GM18873 (cell line): Measurements from ENCODE around the gene MMP8.
A peak's percentile ranks its signal among the peaks of the same experiment; 100 is the strongest.
"Not testable (repeated sequence)": the region's sequence is repeated elsewhere in the genome, so short reads cannot be mapped to it uniquely, and the experiment has no call there.

ENCODE experiments used
- ATAC-seq: cut with Tn5 transposase; IDR thresholded peaks from one replicate; pipeline ENCODE4 v1.9.1; 2021; ENCODE audit warnings: mild to moderate bottlenecking, moderate library complexity, moderate number of reproducible peaks; ENCODE audit not compliant: unreplicated experiment, low FRiP score

The MMP8 gene, protein sequence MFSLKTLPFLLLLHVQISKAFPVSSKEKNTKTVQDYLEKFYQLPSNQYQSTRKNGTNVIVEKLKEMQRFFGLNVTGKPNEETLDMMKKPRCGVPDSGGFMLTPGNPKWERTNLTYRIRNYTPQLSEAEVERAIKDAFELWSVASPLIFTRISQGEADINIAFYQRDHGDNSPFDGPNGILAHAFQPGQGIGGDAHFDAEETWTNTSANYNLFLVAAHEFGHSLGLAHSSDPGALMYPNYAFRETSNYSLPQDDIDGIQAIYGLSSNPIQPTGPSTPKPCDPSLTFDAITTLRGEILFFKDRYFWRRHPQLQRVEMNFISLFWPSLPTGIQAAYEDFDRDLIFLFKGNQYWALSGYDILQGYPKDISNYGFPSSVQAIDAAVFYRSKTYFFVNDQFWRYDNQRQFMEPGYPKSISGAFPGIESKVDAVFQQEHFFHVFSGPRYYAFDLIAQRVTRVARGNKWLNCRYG

DNA sequence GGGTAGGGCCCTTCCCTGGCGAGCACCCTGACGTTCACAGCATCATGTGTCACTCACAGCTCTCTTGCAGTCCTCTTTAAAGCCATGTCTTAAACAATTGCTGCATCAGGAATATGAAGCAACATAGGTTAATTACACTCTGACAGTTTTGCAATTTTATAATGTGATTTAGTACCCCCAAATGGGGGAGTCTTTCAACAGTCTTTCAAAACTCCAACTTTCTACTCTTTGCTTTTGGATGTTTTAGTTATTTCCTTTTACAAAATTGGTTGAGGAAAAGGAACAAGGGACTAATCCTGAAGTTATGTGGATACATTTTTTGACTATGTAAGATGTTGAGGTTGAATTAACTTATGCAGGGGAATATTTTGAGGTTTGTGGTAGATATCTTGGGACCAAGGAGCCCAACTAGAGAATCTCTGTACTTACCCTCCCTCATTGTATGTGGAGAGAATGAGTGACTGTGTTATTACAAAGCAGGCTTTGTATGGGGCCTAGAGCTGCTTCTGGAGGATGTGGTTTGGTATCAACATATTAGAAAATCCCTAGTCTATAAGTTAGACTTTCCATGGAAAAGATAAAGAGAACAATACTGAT is at the start of gene MMP8:
Gene MMP8 (minus strand): TSS at position 51 of the 597 bp plus-strand sequence. CDS start 99 bp downstream, outside the sequence.
- no peak for ATAC-seq

DNA sequence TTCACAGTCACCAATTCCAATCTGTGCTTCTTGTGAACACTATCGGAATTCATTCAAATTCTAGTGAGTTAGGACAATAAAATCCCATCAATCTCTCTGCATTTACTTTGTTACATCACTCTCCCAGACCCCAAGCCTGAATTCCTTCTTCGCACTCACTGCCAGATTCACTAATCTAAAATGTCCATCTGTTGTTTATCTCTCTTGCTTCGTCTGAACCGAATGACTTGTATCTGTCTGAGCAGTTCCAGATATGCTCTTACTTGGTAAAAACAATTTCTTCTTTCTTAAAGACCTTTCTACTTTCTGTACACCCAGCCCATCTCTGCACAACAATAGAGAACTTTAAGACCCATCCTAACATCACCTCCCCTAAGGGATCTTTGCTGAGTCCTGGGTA is 48.6 kb upstream of the MMP8 start:
- no peak for ATAC-seq

DNA sequence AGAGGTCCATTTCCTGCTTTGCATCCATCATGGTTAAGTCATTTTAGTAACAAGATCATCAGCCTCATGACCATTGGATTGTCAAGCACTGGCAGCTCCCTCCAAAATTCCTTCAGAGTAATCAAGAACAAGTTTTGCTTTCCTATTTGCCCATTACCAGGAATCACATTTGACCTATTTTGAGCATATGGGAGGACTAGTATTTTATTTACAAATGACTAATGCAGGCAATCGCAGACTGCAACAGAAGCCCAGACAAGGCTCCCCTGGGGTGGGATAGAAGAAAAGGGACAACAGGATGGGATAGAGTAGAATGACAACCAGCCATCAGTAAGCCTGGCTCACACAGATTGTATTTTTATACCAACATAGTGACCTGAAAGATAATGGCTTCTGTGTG is 46.6 kb upstream of the MMP8 start:
- no peak for ATAC-seq

DNA sequence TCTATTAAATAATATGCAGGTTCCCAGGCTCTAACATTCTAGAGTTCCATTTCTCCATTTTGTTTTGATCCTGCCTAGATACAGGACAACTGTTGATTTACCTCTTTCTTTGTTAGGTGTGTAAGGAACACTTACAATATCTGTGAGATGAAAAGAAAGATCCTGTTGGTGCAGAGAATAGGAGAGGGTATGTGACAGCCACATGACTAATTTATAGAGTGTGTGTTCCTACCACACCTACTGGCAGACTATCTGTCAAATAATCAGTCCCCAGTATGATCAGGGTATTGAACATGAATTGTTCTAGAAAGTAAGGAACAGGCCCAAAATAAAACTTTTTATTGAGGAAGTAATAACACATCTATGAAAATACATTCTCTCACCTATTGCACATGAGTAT is 45.4 kb upstream of the MMP8 start:
- ATAC-seq = no peak

DNA sequence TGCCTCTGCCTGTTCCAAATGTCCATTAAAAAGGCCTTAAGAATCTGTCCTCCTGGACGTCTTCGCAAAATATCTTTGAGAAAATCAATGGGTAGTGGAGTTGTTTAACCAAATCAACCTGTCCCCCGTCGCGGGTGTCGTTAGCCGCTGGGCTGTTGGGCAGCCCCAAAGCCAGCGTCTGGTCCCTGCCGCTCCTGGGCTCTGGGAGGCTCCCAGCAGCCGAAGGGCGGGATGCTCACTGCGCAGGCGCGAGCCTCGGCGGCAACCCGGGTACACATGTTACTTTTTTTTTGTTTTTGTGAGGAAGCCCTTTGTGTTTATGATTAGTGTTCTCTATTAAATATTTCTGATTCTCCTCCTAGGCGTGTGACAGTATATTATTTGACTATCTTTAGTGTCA is 43.0 kb upstream of the MMP8 start:
- ATAC-seq = no peak

DNA sequence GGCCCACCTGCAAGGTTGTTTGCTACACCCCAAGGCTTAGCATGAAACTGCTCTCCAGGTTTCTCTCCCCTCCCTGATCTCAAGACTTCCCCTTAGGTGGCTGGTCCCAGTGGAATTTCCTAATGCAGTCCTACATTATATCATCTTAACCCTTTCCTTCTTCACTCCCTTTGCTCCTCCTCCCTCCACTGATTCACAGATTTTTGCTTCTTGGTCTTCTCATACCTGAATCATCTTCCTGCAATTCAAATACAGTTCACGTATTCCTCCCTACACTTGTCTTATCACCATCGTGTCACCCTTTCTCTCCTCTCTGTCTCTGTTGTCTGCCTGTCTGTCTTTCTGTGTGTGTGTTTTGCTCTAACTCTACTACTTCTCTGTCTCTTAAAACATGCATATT is 38.7 kb upstream of the MMP8 start:
- ATAC-seq = no peak

DNA sequence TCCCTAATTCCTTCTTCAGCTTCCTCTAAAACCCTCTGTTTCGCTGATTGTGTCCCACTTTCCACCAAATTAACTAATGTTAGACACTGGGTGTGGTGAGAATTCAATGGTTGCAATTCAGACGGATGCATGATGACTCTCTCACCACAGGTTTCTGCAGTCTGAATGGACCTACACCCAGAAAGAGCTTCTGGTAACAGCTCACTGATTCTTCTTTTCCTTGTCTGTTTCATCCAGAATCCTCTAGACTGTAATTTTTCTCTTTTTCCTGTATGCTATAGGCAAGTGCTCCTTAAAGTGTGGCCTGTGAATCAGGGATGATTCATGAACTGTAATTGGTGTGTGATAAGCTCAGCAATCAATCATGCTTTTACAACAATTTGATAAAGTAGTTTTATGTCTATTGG is 37.6 kb upstream of the MMP8 start:
- ATAC-seq = no peak

DNA sequence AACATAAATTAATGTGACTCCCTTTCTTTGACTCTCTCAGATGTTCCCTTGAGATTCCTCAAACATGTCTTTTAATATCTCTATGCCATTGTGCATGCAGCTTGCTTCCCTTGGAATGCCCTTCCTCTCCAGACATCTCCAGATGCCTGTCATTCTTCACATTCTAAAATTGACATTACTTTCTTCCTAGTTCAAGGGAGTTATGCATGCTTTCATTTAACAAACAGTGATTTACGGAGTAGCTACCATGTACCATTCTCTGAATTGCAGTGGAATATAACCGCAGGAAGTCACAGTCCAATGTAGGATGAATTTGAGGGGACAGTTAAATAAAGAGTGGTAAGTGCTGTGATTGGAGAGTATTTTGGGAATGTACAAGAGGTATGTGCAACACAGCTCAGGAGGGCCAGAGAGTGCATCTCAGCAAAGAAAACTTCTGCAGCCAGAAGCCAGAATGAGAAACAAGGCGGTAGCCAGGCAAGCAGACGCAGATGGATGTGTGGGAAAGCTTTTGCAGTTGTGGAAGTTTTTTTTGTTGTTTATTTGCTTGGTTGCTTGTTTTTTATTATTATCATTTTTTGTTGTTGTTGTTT is 37.0 kb upstream of the MMP8 start:
- ATAC-seq = no peak

DNA sequence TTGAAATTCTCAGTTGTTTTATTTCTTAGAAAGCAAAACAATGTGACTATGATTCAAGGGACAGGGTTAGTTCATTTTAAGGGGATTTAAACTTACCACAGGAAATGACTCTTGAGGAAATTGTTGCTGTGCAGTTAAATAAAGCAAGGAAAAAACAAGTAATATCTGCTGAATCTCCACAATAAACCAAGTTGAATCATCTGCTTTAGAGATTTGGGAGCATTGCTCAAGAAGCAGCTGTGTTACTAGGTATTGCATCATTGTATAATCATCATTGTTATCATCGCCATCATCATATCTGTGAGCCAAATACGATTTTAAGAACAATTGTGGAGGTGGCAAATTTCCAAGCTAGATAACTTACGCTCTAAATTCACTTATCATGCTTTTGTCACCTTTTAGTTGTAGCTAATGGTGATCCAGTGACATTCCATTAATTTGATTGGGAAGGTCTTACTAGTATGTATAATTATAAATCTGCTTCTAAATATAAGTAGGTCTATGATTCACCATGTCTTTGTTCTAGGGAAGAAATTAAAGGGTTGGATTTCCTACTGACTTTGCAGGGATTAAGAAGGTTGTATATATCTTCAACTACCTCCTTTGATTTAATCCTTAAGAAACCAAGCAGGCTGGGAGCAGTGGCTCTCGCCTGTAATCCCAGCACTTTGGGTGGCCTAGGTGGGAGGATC is 35.7 kb upstream of the MMP8 start:
- no peak for ATAC-seq

DNA sequence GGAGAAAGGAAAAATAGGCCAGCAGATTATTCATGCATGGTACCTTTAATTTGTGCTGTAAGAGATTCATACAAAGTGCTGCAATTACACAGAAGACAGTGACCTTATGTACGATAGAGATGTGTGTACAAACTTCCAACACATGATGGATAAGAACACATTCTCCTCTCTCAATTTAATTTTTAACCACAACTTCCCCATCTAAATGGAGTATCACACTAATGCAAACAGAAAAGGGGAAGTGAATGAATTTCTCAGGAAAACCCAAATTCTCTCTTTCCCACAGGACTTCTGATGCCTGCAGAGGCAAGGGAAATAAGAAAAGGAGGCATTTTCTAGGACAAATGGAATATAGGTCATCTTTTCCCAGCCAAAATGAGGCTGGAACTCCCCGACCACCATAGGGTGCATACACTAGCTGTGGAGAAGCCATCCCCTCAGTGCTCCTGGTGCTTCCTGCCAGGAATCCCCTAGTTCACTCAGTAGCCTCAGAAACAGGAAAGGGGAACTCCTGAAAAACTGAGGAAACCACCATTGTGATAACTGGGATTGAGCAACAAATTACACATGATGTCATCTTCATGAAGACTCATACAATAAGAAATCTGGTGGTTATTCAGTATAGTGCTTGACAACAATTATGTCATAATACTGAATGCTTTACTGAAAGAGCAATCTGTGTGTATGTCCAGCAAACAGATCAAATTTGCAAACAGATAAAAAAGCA is 33.2 kb upstream of the MMP8 start:
- no peak for ATAC-seq

DNA sequence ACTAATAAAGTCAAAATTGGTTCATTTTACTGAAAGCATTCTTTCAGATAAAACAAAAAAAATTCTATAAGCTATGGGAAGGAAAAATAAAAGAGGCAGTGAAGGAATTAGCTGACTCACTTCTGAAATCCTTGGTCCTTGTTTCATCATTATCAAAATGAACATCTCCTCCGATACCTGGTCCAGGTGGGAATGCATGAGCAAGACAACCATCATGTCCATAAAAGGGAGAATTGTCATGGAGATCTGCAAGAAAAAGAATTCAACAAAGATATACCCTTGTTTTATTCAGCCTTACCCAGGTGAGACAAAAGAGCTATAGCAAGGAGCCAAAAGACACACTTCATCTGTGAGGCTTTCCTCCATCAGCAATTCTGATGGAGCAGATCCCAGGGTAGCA is 28.5 kb upstream of the MMP8 start:
- no peak for ATAC-seq

DNA sequence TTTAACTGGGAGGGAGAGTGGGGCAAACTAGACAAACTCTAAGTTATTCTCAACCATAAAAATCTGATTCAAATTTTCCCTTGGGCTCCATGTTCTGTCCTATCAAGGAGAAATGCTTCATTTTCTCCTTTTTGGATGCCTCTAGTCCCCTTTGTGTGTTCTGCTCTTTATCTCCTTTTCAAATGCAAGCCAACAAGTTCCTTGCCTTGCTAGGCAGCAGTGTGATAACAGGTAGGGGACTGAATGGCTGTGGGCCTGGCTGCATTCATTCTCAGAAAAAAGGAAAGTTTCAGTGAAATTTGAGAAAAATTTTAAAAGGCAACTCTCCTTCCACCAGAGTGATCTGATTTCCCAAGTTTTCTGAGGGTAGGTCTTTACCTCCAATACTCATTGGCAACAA is 26.9 kb upstream of the MMP8 start:
- no peak for ATAC-seq

DNA sequence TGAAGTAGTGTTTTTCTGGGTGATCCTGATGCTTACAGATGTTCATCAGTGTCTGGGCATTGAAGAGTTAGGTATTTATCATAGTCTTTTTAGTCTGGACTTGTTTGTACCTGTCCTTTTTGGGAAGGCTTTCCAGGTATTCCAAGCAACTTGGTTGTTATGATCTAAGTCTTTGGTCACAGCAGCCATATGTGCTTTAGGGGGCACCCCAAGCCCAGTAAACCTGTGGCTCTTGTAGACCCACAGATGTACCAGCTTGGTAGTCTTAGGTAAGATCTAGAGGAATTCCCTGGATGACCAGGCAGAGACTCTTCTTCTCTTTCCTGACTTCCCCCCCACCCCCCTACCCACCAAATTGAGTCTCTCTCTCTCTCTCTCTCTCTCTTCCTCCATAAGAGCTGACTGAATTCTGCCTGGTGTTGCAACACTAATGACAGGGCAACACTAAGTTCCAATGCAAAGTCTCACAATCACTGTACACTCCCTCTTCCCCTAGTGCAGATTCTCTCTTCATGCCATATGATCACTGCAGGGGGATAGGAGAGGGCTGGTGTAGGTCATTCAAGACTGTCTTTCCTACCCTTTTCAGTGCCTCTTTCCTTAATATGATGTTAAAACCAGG is 24.5 kb upstream of the MMP8 start:
- no peak for ATAC-seq

DNA sequence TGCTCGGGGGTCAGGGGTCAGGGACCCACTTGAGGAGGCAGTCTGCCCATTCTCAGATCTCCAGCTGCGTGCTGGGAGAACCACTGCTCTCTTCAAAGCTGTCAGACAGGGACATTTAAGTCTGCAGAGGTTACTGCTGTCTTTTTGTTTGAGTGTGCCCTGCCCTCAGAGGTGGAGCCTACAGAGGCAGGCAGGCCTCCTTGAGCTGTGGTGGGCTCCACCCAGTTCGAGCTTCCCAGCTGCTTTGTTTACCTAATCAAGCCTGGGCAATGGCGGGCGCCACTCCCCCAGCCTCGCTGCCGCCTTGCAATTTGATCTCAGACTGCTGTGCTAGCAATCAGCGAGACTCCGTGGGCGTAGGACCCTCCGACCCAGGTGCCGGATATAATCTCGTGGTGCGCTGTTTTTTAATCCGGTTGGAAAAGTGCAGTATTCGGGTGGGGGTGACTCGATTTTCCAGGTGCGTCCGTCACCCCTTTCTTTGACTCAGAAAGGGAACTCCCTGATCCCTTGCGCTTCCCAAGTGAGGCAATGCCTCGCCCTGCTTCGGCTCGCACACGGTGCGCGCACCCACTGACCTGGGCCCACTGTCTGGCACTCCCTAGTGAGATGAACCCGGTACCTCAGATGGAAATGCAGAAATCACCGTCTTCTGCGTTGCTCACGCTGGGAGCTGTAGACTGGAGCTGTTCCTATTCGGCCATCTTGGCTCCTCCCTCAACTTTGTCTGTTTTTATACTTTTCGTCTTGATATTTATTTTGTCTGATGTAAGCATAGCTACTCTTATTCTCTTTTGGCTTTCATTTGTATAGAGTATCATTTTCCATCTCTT is 22.2 kb upstream of the MMP8 start:
- not testable (repeated sequence) for ATAC-seq

DNA sequence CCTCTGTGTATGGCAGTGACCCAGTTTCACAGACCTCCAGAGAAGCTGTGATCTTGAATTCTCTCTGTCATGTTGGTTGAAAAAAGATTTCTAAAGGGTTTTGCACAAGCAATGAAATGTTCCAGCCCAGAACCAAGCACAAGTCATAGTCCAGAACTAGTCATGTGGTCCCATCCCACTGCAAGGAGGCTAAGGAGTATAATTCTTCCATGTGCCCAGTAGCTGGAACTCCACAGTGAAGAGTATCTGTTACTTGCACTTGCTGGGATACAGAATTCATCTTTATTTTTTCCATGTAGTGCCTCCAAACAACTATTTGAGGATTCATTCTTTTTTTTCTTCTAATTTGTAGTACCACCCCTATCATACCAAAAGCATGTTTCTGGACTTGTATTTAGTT is 9.9 kb upstream of the MMP8 start:
- no peak for ATAC-seq

DNA sequence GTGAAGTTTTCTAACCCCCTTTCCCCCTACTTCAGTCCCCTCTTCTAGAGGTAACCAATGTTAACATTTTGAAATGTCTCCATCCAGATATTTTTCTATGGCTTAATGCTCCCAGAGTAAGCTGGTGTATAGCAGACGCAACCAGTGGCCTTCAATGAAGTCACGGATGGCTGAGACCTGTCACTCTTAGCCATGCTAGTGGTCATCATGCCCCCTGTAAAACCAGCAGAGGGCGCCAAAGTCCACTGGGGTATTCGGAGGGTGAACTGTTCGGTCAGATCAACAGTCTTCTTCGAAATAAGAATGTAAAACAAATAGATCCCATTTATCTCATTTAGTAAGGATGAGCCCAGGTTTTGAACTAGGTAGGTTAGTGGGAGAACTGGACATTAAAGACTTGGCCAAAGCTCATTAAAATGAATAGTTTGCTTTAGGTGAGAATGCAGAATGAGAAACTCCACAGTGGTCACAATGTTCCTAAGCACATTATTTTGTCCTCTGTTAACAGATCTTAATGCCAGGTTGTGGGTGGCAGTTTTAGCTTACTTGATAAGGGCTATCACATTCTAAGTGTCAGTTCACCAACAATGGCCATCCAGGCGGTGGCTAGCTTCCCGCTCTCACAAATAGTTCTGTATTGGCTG is 8.6 kb upstream of the MMP8 start:
- ATAC-seq = peak; percentile 71

DNA sequence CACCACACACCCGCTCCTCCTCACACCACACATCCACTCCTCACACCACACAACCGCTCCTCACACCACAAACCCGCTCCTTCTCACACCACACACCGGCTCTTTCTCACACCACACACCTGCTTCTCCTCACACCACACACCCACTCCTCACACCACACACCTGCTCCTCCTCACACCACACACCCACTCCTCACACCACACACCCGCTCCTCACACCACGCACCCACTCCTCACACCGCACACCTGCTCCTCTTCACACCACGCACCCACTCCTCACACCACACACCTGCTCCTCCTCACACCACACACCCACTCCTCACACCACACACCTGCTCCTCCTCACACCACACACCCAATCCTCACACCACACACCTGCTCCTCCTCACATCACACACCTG is 6.2 kb upstream of the MMP8 start:
- not testable (repeated sequence) for ATAC-seq
